GM21825 (cell line): ENCODE data around the gene PRSS50.

Source experiments
- ATAC-seq: cut with Tn5 transposase; IDR thresholded peaks from one replicate; pipeline ENCODE4 v1.9.1; 2021; ENCODE audit warnings: mild to moderate bottlenecking, moderate library complexity; ENCODE audit not compliant: unreplicated experiment

PRSS50 gene

DNA sequence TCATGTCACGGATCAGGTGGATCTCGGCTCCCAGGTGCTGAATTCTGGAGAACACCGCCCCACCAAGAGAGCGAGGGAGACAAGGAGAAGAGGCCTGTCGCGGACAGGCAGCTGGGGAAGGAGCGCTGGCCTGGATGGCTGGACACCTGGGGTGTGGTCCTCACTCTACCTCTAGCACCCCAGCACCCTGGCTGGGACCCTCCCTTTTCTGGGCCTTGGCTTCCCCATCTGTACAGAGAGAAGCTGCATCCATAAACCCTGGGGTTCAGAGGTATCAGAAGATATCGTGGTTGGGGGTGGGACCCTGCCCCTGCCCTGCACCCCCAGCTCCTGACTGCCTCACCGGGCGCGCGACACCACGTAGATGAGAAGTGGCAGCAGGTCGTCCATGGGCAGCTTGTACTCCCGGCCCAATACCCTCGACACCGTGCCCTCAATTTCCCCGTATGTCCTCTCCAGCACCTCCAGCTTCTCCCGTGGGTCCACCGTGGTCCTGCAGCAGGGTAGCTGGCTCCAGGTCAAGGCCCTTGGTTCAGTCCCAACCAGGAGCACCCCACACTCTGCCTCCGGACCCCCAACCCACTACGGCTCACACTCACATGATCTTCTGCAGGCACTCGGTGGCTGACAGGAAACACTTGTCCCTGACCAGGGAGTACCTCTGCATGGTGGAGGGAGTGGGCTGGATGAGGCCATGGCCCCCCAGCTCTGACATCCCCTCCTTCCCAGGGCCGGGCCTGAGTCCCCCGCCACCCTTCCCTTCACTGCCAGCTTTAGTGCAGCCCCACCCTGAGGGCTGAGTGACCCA lies 45.9 kb downstream of the PRSS50 start:
- ATAC-seq = no peak

DNA sequence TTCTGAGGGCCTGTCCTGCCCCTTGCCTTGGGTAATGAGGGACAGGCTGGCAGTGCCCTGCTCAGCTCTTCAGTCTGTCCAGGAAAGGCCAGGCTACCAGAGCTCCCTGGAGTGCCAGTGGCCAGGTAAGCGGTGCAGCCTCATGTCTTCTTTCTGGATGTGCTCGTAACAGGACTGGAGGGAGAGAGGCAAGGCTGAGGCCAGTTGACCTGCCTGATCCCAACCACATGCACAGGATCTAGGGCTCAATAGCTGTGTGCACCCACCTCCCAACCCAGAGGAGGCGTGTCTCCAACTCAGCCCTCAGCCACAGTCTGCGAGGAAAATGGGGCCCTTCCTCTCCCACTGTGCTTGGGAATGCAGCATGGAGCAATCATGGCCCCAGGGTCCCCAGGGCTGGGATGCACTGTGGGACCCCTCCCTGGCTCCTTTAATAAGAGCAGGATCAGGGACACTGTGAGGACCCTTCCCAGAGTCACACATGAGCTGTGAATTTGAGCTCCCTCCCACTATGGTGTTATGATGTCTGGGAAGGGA lies 46.7 kb downstream of the PRSS50 start:
- no peak for ATAC-seq

DNA sequence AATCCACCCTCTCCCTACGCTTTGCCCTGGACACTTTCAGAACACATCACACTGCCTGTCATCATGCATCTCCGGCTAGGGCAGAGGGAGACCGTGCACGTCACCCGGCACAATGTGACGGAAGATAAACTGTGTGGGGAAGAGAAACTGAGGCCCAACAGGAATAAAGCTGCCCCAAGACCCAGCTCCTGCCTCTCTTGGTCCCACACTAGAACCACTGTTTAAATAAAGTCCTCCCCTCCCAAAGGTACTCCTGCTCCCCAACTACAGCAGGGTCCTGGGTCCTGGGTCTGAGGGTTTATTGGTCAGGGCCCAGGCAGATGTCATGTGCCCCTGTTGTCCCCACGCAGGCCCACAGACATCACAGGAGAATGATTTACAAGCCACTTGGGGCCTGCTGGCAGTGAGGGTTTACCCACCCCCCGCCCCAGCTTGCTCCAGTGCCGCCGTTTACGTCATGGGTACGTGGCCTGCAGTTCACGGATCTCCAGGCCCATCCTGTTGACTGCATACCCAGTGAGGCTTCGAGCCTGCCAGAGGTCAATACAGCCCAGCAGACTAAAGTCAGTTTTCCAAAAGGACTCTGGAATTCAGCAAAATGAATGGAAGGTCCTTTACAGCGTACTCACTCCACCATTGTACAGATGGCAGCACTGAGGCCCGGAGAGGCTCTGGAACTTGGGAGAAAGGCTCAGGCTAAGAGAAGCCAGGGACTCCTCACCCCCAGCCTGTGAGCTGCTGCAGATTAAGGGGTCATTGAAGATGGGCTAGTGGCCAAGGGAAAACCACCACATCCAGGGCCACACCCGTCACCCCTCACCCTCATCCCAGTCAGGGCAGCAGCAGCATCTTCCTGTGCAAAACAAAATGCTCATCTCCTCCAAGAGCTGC lies 47.4 kb downstream of the PRSS50 start:
- no peak for ATAC-seq

GRCh38 chr3:46669191-46669999 lies 48.3 kb downstream of the PRSS50 start:
- ATAC-seq = no peak

GRCh38 chr3:46668591-46668990 lies 49.1 kb downstream of the PRSS50 start:
- ATAC-seq = no peak

GRCh38 chr3:46668116-46668515 lies 49.6 kb downstream of the PRSS50 start:
- no peak for ATAC-seq

- ATAC-seq = no peak
Measured at GRCh38 chr3:46667657-46668056, 50.0 kb downstream of the PRSS50 start.

GRCh38 chr3:46667061-46667621 lies 50.5 kb downstream of the PRSS50 start:
- no peak for ATAC-seq

- no peak for ATAC-seq
Measured at GRCh38 chr3:46666453-46666845, 51.2 kb downstream of the PRSS50 start.

GRCh38 chr3:46665763-46666452 lies 51.8 kb downstream of the PRSS50 start:
- ATAC-seq = no peak

GRCh38 chr3:46664971-46665762 lies 52.5 kb downstream of the PRSS50 start:
- ATAC-seq = no peak

DNA sequence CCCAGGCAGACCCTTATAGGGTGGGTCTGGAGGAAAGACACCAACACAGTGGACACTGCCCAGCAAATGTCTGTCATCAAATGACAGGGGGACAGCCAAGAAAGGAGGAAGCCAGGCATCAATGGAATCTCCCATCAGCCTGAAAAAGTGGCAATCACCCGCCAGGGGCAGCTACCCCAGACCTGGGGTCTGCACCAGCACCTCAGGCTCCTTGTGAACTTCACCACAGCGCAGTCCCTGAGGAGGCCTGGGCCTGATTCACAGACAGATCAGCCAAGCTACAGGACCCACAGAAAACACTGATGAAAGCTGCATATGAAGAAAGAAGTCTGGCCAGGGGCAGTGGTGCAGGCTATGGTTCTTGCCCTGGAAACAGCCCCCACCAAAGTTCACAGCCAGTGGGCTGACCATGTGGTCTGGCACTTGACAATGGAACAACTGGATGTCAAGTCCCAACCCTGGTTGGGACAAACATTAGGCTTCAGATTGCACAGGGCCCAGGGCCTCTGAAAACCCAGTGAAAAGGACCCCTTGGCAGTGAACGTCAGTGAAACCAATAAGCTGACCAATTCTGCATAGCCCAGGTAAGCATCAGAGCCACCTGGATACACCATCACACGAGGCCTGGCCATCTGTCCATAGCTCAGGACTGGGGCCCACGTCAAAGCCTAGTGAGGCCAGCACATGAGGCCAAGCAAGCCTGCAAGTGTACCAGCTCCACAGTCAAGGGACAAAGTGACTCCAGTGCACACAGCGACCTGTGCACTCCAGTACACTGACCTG lies 53.3 kb downstream of the PRSS50 start:
- no peak for ATAC-seq

DNA sequence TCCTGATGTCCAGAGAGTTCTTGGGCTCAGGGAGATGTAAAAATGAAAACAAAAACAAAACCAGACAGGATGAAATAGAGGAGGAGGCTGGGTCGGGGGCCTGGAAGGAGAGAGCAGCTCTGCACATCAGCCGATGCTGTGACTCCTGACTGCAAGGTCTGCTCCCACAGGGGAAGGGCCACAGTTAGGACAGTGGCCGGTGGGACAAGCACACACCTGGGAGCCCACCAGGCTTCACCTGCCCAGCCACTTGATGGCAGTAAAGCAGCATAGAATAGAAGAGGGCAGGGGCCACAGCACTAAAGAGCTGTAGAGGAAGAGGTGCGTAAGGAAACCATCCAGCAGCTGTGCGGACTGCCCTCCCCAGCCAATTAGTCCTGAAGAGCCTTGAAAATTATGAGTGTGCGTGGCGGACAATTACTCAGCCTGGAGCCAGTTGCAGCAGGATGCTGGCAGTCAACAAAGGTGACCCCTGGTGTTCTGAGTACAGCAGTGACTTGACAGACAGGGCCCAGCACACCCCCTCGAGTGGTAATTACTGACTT lies 54.0 kb downstream of the PRSS50 start:
- ATAC-seq = no peak

DNA sequence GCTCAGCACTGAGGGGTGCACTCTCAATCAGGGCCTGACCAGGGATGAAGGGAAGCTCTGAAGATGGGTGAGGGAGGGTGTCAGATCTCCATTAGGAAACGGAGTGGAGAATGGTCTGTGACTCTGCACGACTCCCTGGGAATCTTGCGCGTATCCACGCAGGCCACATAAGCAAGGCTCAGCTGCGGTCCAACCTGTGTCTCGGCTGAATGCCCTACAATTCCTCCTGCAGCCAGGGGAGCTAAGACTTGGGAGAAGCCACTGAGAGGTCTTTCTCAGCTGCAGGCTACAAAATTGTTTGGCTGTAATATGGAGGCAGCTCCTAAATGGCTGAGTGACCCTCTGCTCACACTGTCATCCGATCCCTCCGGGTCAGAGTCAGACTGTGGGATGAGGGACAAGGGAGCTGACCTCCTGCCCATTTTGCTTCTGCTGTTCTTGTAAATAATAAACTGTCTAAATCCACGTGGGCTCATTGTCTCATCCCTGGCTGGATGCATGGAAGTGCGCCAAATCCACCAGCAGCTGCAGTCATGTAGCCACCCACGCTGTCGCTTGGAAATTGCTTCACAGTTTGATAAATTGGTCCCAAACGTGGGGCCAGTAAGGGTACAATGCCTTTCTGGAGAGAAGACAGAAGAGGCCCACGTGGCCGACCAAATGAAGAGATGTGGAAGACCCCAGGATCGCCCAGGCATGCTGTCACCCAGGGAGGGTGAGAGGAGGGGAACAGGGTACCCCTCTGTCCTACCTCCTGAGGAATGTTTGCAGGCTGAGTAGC lies 54.7 kb downstream of the PRSS50 start:
- ATAC-seq = no peak
